ENCODE results near the gene C1QTNF1.

- TF ChIP-seq, protein P1, sequence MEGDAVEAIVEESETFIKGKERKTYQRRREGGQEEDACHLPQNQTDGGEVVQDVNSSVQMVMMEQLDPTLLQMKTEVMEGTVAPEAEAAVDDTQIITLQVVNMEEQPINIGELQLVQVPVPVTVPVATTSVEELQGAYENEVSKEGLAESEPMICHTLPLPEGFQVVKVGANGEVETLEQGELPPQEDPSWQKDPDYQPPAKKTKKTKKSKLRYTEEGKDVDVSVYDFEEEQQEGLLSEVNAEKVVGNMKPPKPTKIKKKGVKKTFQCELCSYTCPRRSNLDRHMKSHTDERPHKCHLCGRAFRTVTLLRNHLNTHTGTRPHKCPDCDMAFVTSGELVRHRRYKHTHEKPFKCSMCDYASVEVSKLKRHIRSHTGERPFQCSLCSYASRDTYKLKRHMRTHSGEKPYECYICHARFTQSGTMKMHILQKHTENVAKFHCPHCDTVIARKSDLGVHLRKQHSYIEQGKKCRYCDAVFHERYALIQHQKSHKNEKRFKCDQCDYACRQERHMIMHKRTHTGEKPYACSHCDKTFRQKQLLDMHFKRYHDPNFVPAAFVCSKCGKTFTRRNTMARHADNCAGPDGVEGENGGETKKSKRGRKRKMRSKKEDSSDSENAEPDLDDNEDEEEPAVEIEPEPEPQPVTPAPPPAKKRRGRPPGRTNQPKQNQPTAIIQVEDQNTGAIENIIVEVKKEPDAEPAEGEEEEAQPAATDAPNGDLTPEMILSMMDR (conservative IDR thresholded peaks at IDR 0.05; ENCODE audit: low read depth, low read length), result no peak
- no peak for TF ChIP-seq EZH2 (IDR thresholded peaks at IDR 0.05; ENCODE audit: low read length, unreplicated experiment)
These were observed 35.8 kb upstream of the C1QTNF1 start for GRCh38 chr17:78988152-78988551.

Data from PC-3 (cell line).